C4-2B (cell line): Measurements from ENCODE around the gene GUCA1A.

Experiments
- CTCF ChIP-seq: fragments of 450-650 bp; conservative IDR thresholded peaks from 2 replicates; pipeline ENCODE4 v1.5.1; 2017; ENCODE audit warnings: mild to moderate bottlenecking
- ZFX ChIP-seq: fragments of 450-650 bp; IDR thresholded peaks from 2 replicates; pipeline ENCODE4 v1.6.1; 2017

GRCh38 chr6:42175860-42176259, 2.7 kb downstream of the GUCA1A start:
- no peak for TF ChIP-seq CTCF
- no peak for TF ChIP-seq ZFX
